Measurements from ENCODE around the gene SAMD10.

Gene SAMD10

GRCh38 chr20:63955827-63956663 is 23.4 kb downstream of the SAMD10 start, which contains the start of gene UCKL1 (continued):
- TF ChIP-seq HOXC10 (CRISPR knock-in tag; IDR thresholded peaks at IDR 0.05) (peak; percentile 93; the same call in 1 of the 2 replicates), ZBTB21 (tag by site-specific recombination; IDR thresholded peaks at IDR 0.05) (no peak), SALL2 (tag by site-specific recombination; IDR thresholded peaks at IDR 0.05; ENCODE audit: borderline replicate concordance) (peak; percentile 40; the same call in 1 of the 2 replicates), ZIC2 (tag by site-specific recombination; IDR thresholded peaks at IDR 0.05) (peak; percentile 69), ZNF394 (tag by site-specific recombination; IDR thresholded peaks at IDR 0.05; ENCODE audit: borderline replicate concordance) (peak; percentile 34; the same call in 1 of the 2 replicates), SCRT2 (tag by site-specific recombination; IDR thresholded peaks at IDR 0.05) (peak; percentile 20; the same call in 1 of the 2 replicates), HOXD13 (CRISPR knock-in tag; IDR thresholded peaks at IDR 0.05; ENCODE audit: borderline replicate concordance) (0 out of 2 replicates have a peak, but pooled peaks have one; percentile 47), ZNF791 (tag by site-specific recombination; IDR thresholded peaks at IDR 0.05) (no peak; the same call in 1 of the 2 replicates), ZNF692 (tag by site-specific recombination; IDR thresholded peaks at IDR 0.05) (peak; percentile 84), BCL11B (tag by site-specific recombination; IDR thresholded peaks at IDR 0.05; ENCODE audit: low read depth) (peak; percentile 48; the same call in 1 of the 2 replicates), YY2 (tag by site-specific recombination; IDR thresholded peaks at IDR 0.05) (peak; percentile 80), ZNF140 (tag by site-specific recombination; IDR thresholded peaks at IDR 0.05) (no peak), ZNF561 (tag by site-specific recombination; IDR thresholded peaks at IDR 0.05; ENCODE audit: borderline replicate concordance) (peak; percentile 92; the same call in 1 of the 2 replicates), ZNF391 (tag by site-specific recombination; IDR thresholded peaks at IDR 0.05; ENCODE audit: borderline replicate concordance, low read depth) (peak; percentile 63; the same call in 1 of the 2 replicates), KLF10 (tag by site-specific recombination; IDR thresholded peaks at IDR 0.05) (0 out of 2 replicates have a peak, but pooled peaks have one; percentile 78), ZBTB20 (tag by site-specific recombination; IDR thresholded peaks at IDR 0.05) (peak; percentile 96), HIC1 (tag by site-specific recombination; IDR thresholded peaks at IDR 0.05) (peak; percentile 13; the same call in 1 of the 2 replicates), ZBTB11 (tag by site-specific recombination; conservative IDR thresholded peaks at IDR 0.05; ENCODE audit: low read depth) (peak; percentile 75), ZSCAN30 (tag by site-specific recombination; IDR thresholded peaks at IDR 0.05) (peak; percentile 20; the same call in 1 of the 2 replicates), ZNF629 (tag by site-specific recombination; IDR thresholded peaks at IDR 0.05) (0 out of 2 replicates have a peak, but pooled peaks have one; percentile 10), ZBTB17 (tag by site-specific recombination; IDR thresholded peaks at IDR 0.05) (peak; percentile 73), ZSCAN23 (tag by site-specific recombination; IDR thresholded peaks at IDR 0.05) (no peak), ZNF837 (tag by site-specific recombination; IDR thresholded peaks at IDR 0.05) (0 out of 2 replicates have a peak, but pooled peaks have one; percentile 37), ZBTB48 (tag by site-specific recombination; IDR thresholded peaks at IDR 0.05) (peak; percentile 20; the same call in 1 of the 2 replicates)
- TF ChIP-seq, protein P1, sequence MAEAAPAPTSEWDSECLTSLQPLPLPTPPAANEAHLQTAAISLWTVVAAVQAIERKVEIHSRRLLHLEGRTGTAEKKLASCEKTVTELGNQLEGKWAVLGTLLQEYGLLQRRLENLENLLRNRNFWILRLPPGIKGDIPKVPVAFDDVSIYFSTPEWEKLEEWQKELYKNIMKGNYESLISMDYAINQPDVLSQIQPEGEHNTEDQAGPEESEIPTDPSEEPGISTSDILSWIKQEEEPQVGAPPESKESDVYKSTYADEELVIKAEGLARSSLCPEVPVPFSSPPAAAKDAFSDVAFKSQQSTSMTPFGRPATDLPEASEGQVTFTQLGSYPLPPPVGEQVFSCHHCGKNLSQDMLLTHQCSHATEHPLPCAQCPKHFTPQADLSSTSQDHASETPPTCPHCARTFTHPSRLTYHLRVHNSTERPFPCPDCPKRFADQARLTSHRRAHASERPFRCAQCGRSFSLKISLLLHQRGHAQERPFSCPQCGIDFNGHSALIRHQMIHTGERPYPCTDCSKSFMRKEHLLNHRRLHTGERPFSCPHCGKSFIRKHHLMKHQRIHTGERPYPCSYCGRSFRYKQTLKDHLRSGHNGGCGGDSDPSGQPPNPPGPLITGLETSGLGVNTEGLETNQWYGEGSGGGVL (tag by site-specific recombination; IDR thresholded peaks at IDR 0.05) = peak; percentile 32; the same call in 1 of the 2 replicates
- TF ChIP-seq, protein P2, sequence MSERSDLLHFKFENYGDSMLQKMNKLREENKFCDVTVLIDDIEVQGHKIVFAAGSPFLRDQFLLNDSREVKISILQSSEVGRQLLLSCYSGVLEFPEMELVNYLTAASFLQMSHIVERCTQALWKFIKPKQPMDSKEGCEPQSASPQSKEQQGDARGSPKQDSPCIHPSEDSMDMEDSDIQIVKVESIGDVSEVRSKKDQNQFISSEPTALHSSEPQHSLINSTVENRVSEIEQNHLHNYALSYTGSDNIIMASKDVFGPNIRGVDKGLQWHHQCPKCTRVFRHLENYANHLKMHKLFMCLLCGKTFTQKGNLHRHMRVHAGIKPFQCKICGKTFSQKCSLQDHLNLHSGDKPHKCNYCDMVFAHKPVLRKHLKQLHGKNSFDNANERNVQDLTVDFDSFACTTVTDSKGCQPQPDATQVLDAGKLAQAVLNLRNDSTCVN (tag by site-specific recombination; optimal IDR thresholded peaks at IDR 0.05) = peak; percentile 94
